HG03196 (cell line): ENCODE results near the gene SRPK2.
A peak's percentile ranks its signal among the peaks of the same experiment; 100 is the strongest.

Experiments
- ATAC-seq: cut with Tn5 transposase; IDR thresholded peaks from one replicate; pipeline ENCODE4 v1.9.1; 2021; ENCODE audit not compliant: unreplicated experiment

SRPK2 gene

DNA sequence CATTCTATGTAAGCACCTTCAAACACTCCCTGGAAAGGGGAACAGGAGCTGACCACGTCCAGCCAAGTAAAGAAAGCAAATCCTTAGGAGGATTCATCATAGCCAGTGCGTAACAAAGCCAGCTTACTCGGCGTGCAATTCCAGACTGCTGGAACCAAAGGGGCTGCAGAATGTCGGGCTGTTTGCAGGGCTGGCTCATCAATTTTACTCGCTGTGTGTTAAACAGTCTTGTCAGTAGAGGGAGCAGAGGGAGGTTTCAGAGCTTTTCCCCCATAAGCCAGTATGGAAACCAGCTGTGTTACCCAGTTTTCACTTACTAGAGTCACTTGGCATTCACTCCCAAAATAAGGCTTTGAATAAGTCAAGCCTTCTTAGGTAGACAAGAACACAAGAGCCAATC is 247.7 kb downstream of the SRPK2 start:
- ATAC-seq: no peak

DNA sequence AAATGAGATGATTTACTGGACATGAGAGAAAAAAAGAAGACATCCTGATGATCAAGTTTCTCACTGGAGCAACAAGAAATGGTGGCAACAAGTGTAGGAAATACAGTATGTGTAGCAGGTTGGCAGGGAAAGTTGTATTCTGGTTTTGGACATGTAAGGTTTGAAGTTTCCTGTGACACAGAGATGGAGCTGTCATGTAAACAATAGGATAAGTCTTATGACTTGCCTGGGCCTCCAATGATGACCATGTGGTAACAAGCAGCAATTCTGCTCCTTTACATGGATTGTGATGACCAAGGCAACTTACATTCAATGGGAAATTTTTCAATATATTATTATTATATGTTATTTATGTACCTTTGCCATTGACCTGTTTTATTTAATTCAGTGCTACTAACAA is 249.3 kb downstream of the SRPK2 start:
- no peak for ATAC-seq

GRCh38 chr7:105137898-105138297 is 250.8 kb downstream of the SRPK2 start:
- ATAC-seq: no peak

DNA sequence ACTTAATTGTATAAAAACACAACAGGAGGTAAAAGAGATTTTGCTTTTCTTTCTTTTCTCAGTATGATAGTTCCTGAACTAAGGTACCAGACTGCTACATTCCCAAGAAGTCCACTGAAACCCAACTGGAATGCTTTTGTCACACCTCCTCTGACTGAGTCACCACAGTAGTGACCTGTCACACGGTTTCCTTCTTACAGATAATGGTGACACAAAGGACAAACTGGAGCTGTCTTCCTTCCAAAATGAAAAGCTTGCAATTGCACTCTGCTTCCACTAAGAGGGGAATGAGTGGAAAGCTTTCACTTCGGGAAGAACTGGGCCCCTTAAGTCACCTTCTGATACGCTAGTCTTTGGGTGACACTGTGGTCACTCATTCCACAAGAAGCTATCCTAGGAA is 252.5 kb downstream of the SRPK2 start:
- no peak for ATAC-seq

GRCh38 chr7:105133986-105134655 is 254.6 kb downstream of the SRPK2 start:
- ATAC-seq: no peak

- no peak for ATAC-seq
Observed at GRCh38 chr7:105133358-105133757, 255.4 kb downstream of the SRPK2 start.

- ATAC-seq: no peak
Observed at GRCh38 chr7:105132835-105133234, 255.9 kb downstream of the SRPK2 start.

GRCh38 chr7:105132335-105132734 is 256.4 kb downstream of the SRPK2 start:
- ATAC-seq: no peak

- ATAC-seq: no peak
Observed at GRCh38 chr7:105131890-105132289, 256.8 kb downstream of the SRPK2 start.

DNA sequence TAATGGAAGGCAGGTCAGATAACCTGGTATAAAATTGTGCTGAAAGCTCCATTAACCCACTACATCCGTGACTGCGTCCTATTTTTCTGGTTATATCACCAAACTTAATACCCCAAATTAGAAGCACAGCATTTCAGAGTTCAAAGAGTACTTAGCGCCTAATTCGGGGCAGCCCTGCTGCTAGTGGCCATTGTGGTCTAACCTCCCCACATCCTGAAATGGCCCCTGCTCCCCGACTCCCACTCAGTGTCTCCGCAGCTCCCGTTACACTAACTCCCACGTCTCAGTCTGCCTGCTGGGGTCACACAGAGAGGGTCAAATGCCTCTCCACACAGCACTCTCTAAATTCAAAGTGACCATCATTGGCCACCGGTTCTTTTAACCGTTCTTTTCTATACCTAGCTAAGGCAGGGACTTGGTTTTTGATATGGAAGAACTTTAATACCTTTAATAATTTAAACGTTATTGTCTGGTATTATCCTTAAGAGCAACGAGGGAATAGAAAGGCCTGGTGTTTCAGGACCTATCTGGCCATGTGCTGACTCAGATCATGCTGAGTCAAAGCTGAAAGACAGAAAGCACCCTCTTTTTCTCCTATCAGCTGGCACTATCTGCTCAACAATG is 257.6 kb downstream of the SRPK2 start:
- peak; percentile 53 for ATAC-seq

DNA sequence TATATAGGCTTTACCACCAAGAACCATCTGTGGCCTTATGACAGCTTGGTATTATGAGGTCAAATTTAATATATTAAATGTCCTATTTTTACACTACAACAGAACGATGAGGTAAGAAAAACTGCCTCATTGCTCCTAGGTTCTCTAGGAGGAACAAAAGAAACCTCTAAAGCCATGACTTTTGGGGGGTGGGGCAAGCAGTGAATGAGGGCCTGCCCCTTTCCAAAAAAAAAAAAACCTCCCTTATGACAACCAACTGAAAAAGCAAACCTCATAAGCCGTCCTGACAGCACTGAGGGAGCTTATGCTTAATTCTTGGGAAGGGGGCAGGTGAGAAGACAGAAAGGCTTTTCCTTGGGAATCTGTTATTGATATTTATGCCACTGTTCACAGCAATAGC is 258.1 kb downstream of the SRPK2 start:
- no peak for ATAC-seq

- no peak for ATAC-seq
Observed at GRCh38 chr7:105130048-105130447, 258.7 kb downstream of the SRPK2 start.

- ATAC-seq: no peak
Observed at GRCh38 chr7:105127179-105127578, 261.5 kb downstream of the SRPK2 start.

- no peak for ATAC-seq
Observed at GRCh38 chr7:105126436-105126975, 262.2 kb downstream of the SRPK2 start.

- ATAC-seq: no peak
Observed at GRCh38 chr7:105125745-105126144, 263.0 kb downstream of the SRPK2 start.

DNA sequence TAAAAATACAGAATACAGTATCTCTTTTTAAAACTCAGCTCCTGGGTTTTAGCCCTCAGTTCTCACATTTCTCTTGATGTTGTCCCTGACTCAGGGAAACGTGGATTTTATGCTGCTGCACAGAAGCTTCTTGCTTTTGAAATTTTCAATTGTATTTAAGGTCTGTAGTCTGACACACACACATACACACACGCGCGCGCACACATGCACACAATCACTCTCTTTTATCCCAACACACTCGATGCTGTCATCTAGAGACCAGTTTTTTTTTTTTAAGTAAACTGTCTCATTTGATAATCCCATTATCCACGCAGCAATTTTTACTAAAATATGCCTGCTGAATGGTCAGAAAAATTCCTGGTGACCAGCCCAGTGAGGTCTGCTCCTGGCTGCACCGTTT is 266.1 kb downstream of the SRPK2 start:
- no peak for ATAC-seq

DNA sequence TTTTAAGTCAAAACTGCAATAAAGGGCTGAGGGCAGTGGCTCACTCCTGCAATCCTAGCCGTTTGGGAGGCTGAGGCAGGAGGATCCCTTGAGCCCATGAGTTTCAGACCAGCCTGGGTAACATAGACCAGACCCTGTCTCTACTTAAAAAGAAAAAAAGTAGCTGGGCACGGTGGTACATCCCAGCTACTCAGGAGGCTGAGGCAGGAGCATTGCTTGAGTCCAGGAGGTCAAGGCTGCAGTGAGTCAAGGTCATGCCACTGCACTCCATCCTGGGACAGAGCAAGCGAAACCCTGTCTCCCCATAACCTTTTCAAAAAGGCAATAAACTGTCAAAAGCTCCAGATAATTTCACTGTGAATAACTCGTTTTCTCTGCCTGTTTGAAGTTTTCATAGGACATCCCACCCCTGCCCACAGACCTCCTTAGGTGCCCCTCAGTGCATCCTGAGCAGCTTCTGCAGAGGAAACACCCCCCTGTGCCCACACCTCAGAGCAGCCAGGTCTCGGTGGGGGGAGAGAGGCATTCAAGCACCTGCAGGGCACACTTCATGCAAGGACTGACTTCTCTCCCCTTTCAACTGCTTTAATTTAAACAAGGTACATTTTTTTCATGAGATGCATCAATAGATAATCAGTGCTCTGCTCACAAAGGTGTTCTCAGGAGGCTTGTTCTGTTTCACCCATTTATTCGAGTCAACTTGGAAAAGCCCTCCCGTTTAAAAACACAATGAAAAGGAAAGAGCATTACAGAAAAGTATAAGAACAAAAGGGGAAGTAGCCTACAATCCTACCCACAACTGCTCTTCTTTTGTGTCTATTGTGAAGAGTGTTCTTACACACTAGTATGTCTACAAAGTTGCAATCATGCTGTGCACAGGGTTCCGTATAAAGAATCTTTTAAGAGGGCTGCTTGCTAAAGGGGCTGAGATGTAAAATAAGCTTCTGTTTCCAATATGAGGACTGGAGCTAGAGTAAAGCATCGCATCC is 269.8 kb downstream of the SRPK2 start:
- no peak for ATAC-seq

DNA sequence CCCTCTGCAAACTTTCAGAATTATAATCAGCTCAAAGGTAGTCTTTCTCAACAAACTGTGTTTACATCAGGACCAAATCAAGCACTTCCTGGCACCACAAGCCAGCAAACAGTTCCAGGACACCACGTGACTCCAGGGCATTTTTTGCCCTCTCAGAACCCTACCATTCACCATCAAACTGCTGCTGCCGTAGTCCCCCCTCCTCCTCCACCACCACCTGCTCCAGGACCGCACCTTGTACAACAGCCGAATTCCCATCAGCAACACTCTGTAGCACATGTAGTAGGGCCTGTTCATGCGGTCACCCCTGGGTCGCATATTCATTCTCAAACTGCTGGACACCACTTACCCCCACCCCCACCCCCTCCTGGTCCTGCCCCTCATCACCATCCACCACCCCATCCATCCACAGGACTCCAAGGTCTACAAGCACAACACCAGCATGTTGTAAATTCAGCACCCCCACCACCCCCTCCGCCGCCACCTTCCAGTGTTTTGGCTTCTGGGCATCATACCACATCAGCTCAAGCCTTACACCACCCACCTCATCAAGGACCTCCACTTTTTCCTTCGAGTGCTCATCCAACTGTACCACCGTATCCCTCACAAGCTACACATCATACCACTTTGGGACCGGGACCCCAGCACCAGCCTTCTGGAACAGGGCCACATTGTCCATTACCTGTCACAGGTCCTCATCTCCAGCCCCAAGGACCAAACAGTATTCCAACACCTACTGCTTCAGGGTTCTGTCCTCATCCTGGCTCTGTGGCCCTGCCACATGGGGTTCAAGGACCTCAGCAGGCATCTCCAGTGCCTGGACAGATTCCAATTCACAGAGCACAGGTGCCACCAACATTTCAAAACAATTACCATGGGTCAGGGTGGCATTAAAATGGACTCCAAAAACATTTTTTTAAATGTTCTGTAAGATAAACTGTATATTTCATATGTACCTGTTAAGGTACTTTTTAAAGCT is 276.0 kb downstream of the SRPK2 start:
- no peak for ATAC-seq

DNA sequence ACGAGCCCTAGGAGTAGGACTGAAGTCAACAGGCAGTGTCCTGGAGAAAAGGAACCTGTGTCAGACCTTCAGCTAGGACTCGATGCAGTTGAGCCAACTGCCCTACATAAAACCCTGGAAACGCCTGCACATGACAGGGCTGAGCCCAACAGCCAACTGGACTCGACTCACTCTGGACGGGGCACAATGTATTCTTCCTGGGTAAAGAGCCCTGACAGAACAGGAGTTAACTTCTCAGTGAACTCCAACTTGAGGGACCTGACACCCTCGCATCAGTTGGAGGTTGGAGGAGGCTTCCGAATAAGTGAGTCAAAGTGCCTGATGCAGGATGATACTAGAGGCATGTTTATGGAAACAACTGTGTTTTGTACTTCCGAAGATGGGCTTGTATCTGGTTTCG is 281.3 kb downstream of the SRPK2 start:
- ATAC-seq: no peak

GRCh38 chr7:105106473-105106872 is 282.2 kb downstream of the SRPK2 start:
- no peak for ATAC-seq
